Astrocyte (in vitro differentiated cells and primary cell): Measurements from ENCODE around the gene RNF212B. TPM values are rescaled to one million over a fixed set of nuclear protein-coding genes. Genes with fewer than 3 reads are reported as not detected.

ENCODE experiments used
- DNase-seq: peaks from one replicate; pipeline ENCODE4 v3.0.0-alpha.2; 2010; ENCODE audit warnings: low read depth
- FAIRE-seq: peaks from 2 replicates; lab custom pipeline; 2011; peaks lifted over from hg19 to GRCh38; lab: Jason Lieb, UNC
- H2AFZ ChIP-seq: 2 replicates; pipeline ENCODE4 v1.6.0; 2012; ENCODE audit warnings: low read depth, low read length, inconsistent platforms
- H3K27ac ChIP-seq: 2 replicates; pipeline ENCODE4 v1.5.1; 2011; ENCODE audit warnings: low read depth, low read length, inconsistent platforms
- H3K27me3 ChIP-seq: 2 replicates; pipeline ENCODE4 v1.6.0; 2011; ENCODE audit warnings: low read length, inconsistent platforms; ENCODE audit not compliant: insufficient read depth
- H3K36me3 ChIP-seq: 2 replicates; pipeline ENCODE4 v1.5.1; 2011; ENCODE audit warnings: low read length, inconsistent platforms; ENCODE audit not compliant: insufficient read depth
- H3K4me1 ChIP-seq: 2 replicates; pipeline ENCODE4 v1.5.1; 2011; ENCODE audit warnings: low read length, inconsistent platforms; ENCODE audit not compliant: insufficient read depth
- H3K4me2 ChIP-seq: 2 replicates; pipeline ENCODE4 v1.6.0; 2012; ENCODE audit warnings: low read length, inconsistent platforms
- H3K4me3 ChIP-seq: 2 replicates; pipeline ENCODE4 v1.5.1; 2011; ENCODE audit warnings: low read depth, mild to moderate bottlenecking, low read length, inconsistent platforms; ENCODE audit not compliant: insufficient read depth
- H3K79me2 ChIP-seq: 2 replicates; pipeline ENCODE4 v1.6.0; 2012; ENCODE audit warnings: mild to moderate bottlenecking, low read length, inconsistent platforms; ENCODE audit not compliant: insufficient read depth
- H3K9ac ChIP-seq: 2 replicates; pipeline ENCODE4 v1.6.0; 2012; ENCODE audit warnings: mild to moderate bottlenecking, low read length, inconsistent platforms
- H3K9me3 ChIP-seq: 2 replicates; pipeline ENCODE4 v1.5.1; 2012; ENCODE audit warnings: low read depth, mild to moderate bottlenecking, low read length, inconsistent platforms; ENCODE audit not compliant: insufficient read depth
- H4K20me1 ChIP-seq: 2 replicates; pipeline ENCODE4 v1.6.0; 2012; ENCODE audit warnings: low read length, inconsistent platforms; ENCODE audit not compliant: insufficient read depth
- H3K27ac Mint-ChIP-seq: one replicate; pipeline ENCODE4 v1.8.0; 2021; ENCODE audit warnings: mild to moderate bottlenecking, mixed read lengths; ENCODE audit not compliant: unreplicated experiment
- H3K27me3 Mint-ChIP-seq: one replicate; pipeline ENCODE4 v1.8.0; 2021; ENCODE audit warnings: low read depth, mixed read lengths; ENCODE audit not compliant: unreplicated experiment
- H3K36me3 Mint-ChIP-seq: one replicate; pipeline ENCODE4 v1.8.0; 2021; ENCODE audit warnings: low read depth, mixed read lengths; ENCODE audit not compliant: unreplicated experiment
- H3K4me1 Mint-ChIP-seq: one replicate; pipeline ENCODE4 v1.8.0; 2021; ENCODE audit warnings: low read depth, mixed read lengths; ENCODE audit not compliant: unreplicated experiment
- H3K4me3 Mint-ChIP-seq: one replicate; pipeline ENCODE4 v1.8.0; 2021; ENCODE audit warnings: mild to moderate bottlenecking, moderate library complexity, mixed read lengths; ENCODE audit not compliant: unreplicated experiment
- H3K9me3 Mint-ChIP-seq: one replicate; pipeline ENCODE4 v1.8.0; 2021; ENCODE audit warnings: mild to moderate bottlenecking, mixed read lengths; ENCODE audit not compliant: unreplicated experiment
- EZH2 ChIP-seq: IDR thresholded peaks from 2 replicates; pipeline ENCODE4 v1.6.1; 2012; ENCODE audit warnings: mild to moderate bottlenecking, low read length, inconsistent platforms; ENCODE audit not compliant: insufficient read depth
- total RNA-seq: library from RNA; stranded (reverse); gene quantifications from 2 replicates; pipeline ENCODE4 v1.2.1, GENCODE V29; 2021
- TF ChIP-seq, protein P1 (sequence below): IDR thresholded peaks from 2 replicates; pipeline ENCODE4 v1.5.1; 2011; ENCODE audit warnings: low read depth, mild to moderate bottlenecking, inconsistent platforms, low read length, moderate library complexity; ENCODE audit not compliant: insufficient read depth

The RNF212B gene
- total RNA-seq, 1 donor from 2014 or later: not detected

GRCh38 chr14:23301288-23301968 is 63.7 kb downstream of the RNF212B start:
- peaks cover 15% of the 10 kb centered on the region for H3K4me1 ChIP-seq
- peak overlapping the region; percentile 98 for H3K27ac ChIP-seq
- H3K9me3 ChIP-seq: no peaks in the 10 kb centered on the region
- Mint-ChIP-seq H3K4me3 (peak overlapping the region; percentile 86), H3K27ac (peak overlapping the region; percentile 81), H3K9me3 (no peaks in the 10 kb centered on the region), H3K27me3 (peaks cover 2% of the 10 kb centered on the region), H3K36me3 (peaks cover 6% of the 10 kb centered on the region), H3K4me1 (peaks cover 21% of the 10 kb centered on the region)
- H3K4me2 ChIP-seq: peak overlapping the region; percentile 96
- FAIRE-seq (no peak), DNase-seq (peak; percentile 94)
- H3K27me3 ChIP-seq: no peaks in the 10 kb centered on the region
- no peaks in the 10 kb centered on the region for H3K36me3 ChIP-seq
- peak overlapping the region; percentile 90 for H2AFZ ChIP-seq
- H3K79me2 ChIP-seq: peaks cover 8% of the 10 kb centered on the region
- H4K20me1 ChIP-seq: no peaks in the 10 kb centered on the region
- peak overlapping the region; percentile 92 for H3K9ac ChIP-seq
- no peak for TF ChIP-seq EZH2
- TF ChIP-seq, protein P1, sequence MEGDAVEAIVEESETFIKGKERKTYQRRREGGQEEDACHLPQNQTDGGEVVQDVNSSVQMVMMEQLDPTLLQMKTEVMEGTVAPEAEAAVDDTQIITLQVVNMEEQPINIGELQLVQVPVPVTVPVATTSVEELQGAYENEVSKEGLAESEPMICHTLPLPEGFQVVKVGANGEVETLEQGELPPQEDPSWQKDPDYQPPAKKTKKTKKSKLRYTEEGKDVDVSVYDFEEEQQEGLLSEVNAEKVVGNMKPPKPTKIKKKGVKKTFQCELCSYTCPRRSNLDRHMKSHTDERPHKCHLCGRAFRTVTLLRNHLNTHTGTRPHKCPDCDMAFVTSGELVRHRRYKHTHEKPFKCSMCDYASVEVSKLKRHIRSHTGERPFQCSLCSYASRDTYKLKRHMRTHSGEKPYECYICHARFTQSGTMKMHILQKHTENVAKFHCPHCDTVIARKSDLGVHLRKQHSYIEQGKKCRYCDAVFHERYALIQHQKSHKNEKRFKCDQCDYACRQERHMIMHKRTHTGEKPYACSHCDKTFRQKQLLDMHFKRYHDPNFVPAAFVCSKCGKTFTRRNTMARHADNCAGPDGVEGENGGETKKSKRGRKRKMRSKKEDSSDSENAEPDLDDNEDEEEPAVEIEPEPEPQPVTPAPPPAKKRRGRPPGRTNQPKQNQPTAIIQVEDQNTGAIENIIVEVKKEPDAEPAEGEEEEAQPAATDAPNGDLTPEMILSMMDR: no peak
- peak overlapping the region; percentile 74 for H3K4me3 ChIP-seq

GRCh38 chr14:23301969-23302289 is 64.2 kb downstream of the RNF212B start:
- DNase-seq: no peak
- H3K4me1 Mint-ChIP-seq: peaks cover 21% of the 10 kb centered on the region
- no peak for TF ChIP-seq EZH2
- TF ChIP-seq, protein P1: no peak

More at GRCh38 chr14:23301969-23302289, 64.2 kb downstream of the RNF212B start:
- peaks cover 15% of the 10 kb centered on the region for H3K4me1 ChIP-seq
- Mint-ChIP-seq H3K36me3 (peaks cover 3% of the 10 kb centered on the region), H3K4me3 (peak overlapping the region; percentile 82), H3K9me3 (no peaks in the 10 kb centered on the region), H3K27ac (no peak overlapping the region), H3K27me3 (no peaks in the 10 kb centered on the region)
- H3K9me3 ChIP-seq: no peaks in the 10 kb centered on the region
- no peak for FAIRE-seq
- peak overlapping the region; percentile 84 for H3K9ac ChIP-seq
- peak overlapping the region; percentile 96 for H3K4me2 ChIP-seq
- H3K27ac ChIP-seq: peak overlapping the region; percentile 72
- no peaks in the 10 kb centered on the region for H3K27me3 ChIP-seq
- peak overlapping the region; percentile 90 for H2AFZ ChIP-seq
- no peaks in the 10 kb centered on the region for H3K36me3 ChIP-seq
- peaks cover 12% of the 10 kb centered on the region for H3K79me2 ChIP-seq
- no peaks in the 10 kb centered on the region for H4K20me1 ChIP-seq
- H3K4me3 ChIP-seq: peak overlapping the region; percentile 70
